ENCODE data around the gene KNCN.

Gene KNCN

DNA sequence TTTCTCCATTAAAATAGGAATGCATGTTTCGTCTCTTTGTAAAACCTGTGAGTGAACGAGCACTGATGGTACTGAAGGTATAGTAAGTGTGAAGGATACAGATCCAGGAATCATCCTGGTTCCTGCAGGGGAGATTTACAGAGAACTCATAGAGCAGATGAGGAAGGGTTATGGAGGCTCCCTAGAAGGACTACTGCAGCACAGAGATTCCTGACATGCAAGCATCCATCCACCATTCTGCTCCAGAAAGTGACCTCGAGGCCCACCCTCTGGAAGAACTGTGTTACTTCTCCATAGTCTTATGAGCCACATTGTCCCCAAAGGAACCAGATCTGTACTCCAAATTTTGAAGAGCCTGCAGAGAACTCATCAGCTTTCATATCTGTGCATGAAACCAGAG is 38.1 kb upstream of the KNCN start:
- TF ChIP-seq, protein P1, sequence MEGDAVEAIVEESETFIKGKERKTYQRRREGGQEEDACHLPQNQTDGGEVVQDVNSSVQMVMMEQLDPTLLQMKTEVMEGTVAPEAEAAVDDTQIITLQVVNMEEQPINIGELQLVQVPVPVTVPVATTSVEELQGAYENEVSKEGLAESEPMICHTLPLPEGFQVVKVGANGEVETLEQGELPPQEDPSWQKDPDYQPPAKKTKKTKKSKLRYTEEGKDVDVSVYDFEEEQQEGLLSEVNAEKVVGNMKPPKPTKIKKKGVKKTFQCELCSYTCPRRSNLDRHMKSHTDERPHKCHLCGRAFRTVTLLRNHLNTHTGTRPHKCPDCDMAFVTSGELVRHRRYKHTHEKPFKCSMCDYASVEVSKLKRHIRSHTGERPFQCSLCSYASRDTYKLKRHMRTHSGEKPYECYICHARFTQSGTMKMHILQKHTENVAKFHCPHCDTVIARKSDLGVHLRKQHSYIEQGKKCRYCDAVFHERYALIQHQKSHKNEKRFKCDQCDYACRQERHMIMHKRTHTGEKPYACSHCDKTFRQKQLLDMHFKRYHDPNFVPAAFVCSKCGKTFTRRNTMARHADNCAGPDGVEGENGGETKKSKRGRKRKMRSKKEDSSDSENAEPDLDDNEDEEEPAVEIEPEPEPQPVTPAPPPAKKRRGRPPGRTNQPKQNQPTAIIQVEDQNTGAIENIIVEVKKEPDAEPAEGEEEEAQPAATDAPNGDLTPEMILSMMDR (IDR thresholded peaks at IDR 0.05; ENCODE audit: borderline replicate concordance, insufficient read depth, low read depth, low read length): no peak

DNA sequence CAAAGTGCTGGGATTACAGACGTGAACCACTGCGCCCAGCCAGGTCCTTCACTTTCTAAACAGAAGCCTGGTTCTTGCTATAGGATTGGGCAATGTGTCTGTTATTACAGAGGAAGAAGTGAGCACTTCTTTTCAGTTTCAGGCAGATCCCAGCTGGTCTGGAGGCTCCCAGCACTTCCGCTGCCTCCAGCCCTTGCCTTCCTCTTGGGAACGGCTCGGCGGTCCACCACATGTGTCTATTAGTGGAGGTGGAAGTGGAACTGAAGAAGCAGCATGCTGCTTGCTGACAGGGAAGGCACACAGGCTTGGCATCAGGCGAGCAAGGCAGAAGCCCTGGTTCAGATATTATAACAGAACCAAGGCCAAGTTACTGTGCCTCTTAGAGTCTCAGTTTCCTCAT is 35.6 kb upstream of the KNCN start:
- TF ChIP-seq, protein P1 (IDR thresholded peaks at IDR 0.05; ENCODE audit: borderline replicate concordance, insufficient read depth, low read depth, low read length): no peak

More for the DNA sequence above, 38.1 kb upstream of the KNCN start:
- H3K4me3 ChIP-seq (ENCODE audit: low read depth, low read length): no peak overlapping the region

DNA sequence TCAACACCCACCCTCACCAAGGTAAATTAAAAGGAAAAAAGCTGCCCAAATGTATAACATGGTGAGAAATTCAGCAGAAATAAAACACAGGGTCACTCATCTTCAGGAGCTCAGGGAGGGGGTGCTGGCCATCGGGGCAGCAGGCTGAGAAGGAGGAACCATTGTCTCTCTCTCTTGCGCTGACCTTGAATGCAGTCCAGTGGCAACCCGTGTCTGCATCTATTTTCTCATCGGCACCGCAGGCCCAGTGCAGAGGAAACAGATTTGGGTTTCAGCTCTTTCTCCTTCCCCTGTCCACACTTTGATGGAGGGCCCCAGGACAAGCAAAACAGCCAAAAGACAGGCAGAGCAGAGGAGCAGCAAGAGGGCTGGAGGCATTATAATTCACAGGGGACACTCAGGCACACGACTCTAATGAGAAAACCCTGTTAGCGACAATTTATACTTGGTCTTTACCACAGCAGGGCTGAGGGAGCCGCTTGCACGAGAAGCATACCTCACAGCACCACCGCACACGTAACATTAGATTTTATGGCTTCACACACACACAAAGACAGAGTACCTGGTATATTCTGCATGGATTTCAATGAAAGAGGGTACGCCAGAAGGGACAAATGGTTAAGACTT is 34.0 kb upstream of the KNCN start:
- H3K4me3 ChIP-seq (ENCODE audit: low read depth, low read length): no peak overlapping the region
- TF ChIP-seq, protein P1 (IDR thresholded peaks at IDR 0.05; ENCODE audit: borderline replicate concordance, insufficient read depth, low read depth, low read length): no peak

More for the DNA sequence above, 35.6 kb upstream of the KNCN start:
- no peak overlapping the region for H3K4me3 ChIP-seq (ENCODE audit: low read depth, low read length)

DNA sequence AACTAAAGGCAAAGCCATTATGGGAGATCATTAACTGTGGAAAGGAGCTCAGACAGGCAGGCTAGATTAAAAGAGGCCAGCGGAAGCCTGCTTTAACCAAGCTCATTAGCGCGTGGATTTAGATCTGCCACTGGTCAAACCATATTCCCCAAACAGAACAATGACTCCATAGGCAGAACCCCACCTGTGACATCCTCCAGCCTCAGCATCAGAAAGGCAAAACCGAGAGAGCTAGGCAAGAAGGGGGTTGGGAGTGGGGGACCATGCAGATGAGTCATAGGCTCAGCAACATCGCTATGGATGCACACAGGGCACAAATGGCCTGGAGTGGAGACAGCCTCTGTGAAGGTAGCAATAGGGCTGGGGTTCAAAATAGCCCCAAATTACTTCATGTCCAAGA is 32.0 kb upstream of the KNCN start:
- TF ChIP-seq, protein P1 (IDR thresholded peaks at IDR 0.05; ENCODE audit: borderline replicate concordance, insufficient read depth, low read depth, low read length): no peak
- no peak overlapping the region for H3K4me3 ChIP-seq (ENCODE audit: low read depth, low read length)

DNA sequence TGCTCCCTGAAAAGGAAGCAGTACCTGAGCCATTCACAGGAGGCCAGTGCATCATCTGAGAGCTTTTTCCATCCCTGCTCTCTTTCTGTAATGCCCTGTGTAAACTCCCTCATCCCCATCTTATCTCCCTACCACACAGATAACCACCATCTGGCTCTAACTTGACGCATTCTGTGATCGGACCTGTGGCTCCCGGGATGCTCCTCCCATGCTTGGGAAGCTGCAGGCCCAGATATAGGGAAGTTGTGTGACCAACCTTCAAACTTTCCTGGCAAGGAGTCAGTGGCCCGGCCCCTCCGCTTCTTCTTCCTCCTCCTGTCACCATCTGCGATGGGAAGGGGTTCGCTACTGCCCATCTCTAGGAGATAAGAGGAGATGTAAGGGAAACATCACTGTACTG is 31.5 kb upstream of the KNCN start:
- TF ChIP-seq, protein P1 (IDR thresholded peaks at IDR 0.05; ENCODE audit: borderline replicate concordance, insufficient read depth, low read depth, low read length): no peak
- no peak overlapping the region for H3K4me3 ChIP-seq (ENCODE audit: low read depth, low read length)

DNA sequence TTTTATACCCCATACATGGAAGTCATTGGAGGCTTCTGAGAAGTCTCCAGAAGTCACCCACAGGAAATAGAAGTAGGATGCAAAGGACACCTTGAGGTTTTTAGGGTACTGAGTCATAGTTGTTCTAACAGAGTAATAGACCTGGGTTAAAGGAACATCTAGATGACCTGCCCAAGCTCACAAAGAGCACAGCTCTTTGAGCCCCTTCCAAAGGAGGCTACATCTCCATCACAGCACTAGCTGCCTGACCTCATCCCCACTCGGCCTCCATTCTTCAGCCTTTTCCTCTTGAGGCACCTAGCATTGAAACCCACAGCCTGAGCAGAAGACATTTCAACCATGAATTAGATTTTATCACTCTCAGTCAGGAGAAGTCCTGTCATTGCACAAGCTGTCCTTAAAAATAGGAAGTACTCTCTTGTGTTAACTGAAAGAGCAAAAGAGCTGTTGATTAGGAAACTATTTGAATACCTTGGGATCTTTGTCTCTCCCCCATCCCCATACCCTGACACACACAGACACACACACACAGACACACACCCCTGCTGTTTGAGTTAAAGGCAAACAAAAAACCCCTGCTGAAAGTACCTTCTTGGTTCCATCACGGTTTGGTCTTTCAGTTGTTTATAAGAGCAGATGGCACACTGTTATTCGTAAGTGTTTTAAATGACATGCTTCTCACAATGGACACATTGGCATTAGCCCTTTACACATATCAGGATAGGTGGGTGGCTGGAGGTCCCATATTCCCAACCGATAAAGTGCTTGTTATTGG is 30.4 kb upstream of the KNCN start:
- H3K4me3 ChIP-seq (ENCODE audit: low read depth, low read length): no peak overlapping the region
- TF ChIP-seq, protein P1 (IDR thresholded peaks at IDR 0.05; ENCODE audit: borderline replicate concordance, insufficient read depth, low read depth, low read length): no peak

Measured in GM12875 (cell line).